ENCODE results near the gene OR8D2. TPM values are rescaled to one million over a fixed set of nuclear protein-coding genes. Genes with fewer than 3 reads are reported as not detected.

OR8D2 gene, protein sequence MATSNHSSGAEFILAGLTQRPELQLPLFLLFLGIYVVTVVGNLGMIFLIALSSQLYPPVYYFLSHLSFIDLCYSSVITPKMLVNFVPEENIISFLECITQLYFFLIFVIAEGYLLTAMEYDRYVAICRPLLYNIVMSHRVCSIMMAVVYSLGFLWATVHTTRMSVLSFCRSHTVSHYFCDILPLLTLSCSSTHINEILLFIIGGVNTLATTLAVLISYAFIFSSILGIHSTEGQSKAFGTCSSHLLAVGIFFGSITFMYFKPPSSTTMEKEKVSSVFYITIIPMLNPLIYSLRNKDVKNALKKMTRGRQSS
- total RNA-seq: not detected

DNA sequence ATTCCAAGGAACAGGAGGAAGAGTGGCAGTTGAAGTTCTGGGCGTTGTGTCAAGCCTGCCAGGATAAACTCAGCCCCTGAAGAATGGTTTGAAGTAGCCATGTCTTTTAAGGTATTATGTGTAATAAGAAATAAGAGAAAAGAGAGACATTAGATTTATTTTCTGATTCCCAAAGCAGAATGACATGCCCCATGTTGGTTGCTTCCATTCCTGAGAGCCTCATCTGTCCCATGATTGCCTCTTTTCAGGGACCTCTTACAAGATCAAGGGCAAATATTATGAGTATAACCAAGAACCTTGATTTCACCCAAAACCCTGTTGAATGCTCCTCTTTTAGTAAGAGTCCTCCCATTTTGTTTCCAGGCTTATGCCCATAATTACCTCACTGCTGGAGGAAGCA, at the start of gene OR8D2:
Gene OR8D2, minus strand, starts transcription at position 101 of the 400 bp plus-strand sequence. Its CDS starts 0 bp downstream, at position 101.
- ATAC-seq (no peak), DNase-seq (ENCODE audit: low spot score) (no peak)
- intact Hi-C loops (cut with DNase I): no loop called here

DNA sequence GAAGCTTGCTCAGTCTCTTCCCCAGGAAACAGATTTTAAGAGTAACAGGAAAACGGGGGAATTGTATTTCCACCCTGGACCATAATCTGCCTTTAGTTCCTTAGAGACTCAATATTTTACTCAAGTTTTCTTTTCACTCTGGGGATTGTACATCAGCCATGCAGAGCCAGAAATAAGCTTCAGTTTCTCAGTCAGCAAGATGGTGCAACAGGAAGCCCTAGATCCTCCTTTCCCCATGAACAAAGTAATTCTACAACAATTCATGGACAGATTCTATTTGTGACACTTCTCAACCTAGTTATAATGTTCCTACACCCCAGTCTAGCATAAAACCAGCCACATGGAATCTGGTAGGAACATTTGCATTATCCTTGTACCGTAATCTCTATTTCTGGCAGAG, 39.6 kb upstream of the OR8D2 start:
- intact Hi-C loops (cut with DNase I): no loop called here
- no peak for ATAC-seq

DNA sequence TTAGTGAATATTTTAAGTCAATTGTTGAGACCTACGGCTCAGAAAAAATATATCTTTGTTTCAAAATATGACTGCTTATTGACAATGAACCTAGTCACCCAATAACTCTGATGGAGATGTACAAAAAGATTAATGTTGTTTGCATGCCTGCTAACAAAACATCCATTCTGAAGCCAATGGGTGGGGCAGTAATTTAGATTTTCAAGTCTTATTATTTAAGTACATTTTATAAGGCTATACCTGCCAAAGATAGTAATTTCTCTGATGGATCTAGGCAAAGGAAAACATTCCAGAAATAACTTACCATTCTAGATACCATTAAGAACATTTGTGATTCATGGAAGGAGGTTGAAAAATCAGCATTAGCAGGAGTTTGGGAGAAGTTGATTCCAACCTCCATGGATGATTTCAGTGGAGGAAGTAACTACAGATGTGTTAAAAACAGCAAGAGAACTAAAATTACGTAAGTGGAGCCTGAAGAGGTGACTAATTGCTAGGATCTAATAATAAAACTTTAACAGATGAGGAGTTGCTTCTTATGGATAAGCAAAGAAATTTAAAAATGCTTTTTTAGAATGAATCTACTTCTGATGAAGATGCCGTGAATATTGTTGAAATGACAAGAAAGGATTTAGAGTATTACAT, 26.4 kb upstream of the OR8D2 start:
- no peak for DNase-seq (ENCODE audit: low spot score)
- no peak for ATAC-seq
- intact Hi-C loops (cut with DNase I): no loop called here

More for the DNA sequence above, 39.6 kb upstream of the OR8D2 start:
- DNase-seq (ENCODE audit: low spot score): no peak

DNA sequence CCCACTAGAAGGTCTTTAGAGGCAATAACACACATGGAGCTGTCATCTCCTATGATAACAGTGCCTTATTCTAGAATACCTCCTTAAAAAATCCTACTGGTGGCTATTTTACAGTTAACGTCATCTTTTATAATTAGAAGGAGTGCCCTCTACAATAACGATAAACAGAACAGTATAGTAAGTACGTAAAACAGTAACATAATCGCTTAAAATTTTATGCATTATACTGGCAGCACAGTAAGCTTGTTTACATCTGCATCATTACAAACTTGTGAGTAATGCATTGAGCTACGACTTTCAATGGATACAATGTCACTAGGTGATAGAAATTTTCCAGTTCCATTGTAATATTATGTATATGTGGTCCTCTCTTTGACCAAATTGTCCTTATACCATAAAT, 24.3 kb upstream of the OR8D2 start:
- no peak for DNase-seq (ENCODE audit: low spot score)

DNA sequence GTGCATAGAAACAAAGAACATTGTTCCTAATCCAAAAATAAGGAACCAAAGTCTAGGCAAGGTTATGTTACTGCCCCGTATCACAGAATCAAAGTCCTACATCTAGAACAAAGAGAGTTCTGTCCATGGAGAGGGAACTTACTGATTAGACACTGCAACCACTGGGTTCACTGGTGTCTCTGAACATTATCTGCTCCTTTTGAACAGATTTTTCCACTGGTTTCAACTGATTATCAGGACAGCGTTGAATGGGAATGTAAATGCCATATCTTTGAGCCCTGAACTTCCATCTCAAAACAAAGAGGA, 20.1 kb upstream of the OR8D2 start:
- DNase-seq (ENCODE audit: low spot score): no peak
- no peak for ATAC-seq
- intact Hi-C loops (cut with DNase I): no loop called here

More for the DNA sequence above, 24.3 kb upstream of the OR8D2 start:
- intact Hi-C loops (cut with DNase I): no loop called here
- no peak for ATAC-seq

DNA sequence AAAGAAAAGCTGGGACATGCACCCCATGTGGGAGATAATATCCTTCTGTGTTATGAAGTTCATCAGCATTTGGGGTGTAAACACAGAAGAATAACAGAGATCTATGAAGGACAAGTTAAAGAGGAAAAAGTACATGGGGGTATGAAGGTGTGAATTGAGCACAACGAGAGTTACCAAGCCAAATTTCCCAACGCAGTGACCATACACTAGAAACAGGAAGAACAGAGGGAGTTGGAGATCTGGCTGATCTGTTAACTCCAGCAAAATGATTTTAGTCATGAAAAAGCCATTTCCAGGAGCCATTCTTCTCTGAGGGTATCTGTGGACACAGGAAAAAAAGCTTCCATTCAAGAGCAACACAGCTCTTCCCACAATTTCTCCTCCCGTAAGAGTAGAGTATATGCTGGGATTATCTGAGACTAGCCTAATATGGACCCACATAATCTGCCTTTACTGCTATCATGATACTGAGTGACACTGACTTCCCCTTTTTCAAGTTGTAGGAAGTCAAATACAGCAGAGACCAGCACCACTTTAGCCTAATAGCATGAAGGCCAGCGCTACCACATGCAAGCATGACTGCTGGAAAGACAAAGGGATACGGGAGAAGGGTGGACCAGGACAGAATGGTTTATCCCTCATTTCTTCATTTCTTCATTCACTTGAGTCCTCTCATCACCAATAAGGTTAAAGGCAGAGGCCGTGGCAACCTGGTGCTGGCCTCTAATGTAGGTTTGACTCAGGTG, 19.6 kb upstream of the OR8D2 start:
- ATAC-seq: no peak
- intact Hi-C loops (cut with DNase I): no loop called here

DNA sequence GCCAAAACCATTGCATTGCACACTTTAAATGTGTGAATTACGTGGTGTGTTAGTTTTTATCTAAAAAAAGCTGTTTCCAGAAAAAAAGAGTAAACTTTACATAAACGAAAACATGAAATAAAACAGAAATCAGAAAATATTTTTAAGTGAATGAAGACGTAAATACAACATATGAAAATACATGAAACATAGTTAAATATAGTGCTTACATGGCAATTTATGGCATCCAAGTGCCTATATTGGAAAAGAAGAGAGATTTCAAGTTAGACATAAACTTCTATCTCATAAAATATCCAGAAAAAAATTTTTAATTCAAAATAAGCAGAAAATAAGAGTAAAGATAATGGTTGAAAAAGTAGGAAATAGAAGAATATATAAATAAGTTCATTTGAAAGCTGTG, 11.9 kb upstream of the OR8D2 start:
- DNase-seq (ENCODE audit: low spot score): no peak
- intact Hi-C loops (cut with DNase I): no loop called here
- no peak for ATAC-seq

More for the DNA sequence above, 19.6 kb upstream of the OR8D2 start:
- DNase-seq (ENCODE audit: low spot score): no peak

DNA sequence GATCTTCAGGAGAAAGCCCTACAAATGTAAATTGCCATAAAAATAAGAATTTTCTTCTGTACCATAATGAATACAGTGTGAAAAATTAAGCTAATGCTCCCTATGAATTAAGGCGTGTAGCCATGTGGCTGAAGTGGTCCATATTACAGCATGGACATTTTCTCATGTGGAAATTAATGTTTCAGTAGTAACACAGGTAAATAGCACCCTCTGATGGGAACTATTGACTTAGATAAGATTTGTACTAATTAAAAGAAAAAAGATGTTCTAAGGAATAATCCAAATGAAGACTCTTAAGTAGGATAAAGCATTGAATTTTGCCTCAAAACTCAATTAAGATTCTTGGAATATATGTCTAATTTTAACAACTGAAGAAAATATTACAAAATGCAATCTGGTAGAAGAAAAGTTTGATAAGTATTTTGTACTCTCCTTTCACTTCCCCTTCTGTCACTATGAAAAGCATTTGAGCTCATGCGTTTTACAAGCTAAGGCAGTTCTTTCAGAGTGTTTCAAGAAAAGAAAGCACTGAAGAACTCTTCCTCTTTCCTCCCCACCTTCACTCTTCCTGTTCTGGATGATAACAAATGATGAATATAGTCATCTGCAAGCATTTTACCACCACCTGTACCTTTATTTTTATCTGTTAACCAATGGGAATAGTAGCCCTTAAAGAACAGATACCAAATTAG, 9.9 kb upstream of the OR8D2 start:
- intact Hi-C loops (cut with DNase I): no loop called here
- DNase-seq (ENCODE audit: low spot score) (no peak), ATAC-seq (no peak)

DNA sequence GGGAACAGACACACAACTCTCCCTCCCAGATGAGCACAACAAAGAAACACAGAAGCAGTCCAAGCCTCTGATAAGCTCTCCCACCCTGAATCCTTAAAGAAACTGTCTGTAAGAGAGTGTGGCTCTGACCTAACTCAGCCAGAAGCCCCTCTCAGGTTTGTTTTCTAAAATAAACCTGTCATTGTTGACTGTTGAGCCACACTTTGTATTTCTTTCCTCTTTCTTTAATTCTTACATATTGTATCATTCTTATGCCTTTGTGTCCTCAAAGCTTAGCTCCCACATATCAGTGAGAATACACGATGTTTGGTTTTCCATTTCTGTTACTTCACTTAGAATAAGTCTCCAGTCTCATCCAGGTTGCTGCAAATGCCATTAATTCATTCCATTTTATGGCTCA, 7.8 kb upstream of the OR8D2 start:
- no peak for ATAC-seq
- intact Hi-C loops (cut with DNase I): no loop called here
- no peak for DNase-seq (ENCODE audit: low spot score)

DNA sequence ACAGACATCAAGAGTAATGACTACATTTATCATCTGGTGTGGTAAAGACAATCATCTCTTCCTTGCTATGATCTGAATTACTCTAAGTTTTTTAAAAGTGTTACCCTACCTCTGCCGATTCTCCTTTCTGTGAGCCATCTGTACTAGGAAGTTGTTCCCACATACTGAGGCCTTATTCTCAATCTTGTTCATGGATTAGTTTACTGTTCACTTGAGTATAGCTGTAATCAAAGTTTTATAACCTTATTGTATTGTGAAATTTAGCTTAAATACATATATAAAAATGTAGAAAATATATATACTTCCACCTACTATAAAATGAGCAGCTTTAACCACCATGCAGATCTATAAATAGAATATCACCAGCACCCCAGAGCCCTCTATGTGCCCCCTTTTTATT, 2.4 kb upstream of the OR8D2 start:
- DNase-seq (ENCODE audit: low spot score) (no peak), ATAC-seq (no peak)
- intact Hi-C loops (cut with DNase I): no loop called here

DNA sequence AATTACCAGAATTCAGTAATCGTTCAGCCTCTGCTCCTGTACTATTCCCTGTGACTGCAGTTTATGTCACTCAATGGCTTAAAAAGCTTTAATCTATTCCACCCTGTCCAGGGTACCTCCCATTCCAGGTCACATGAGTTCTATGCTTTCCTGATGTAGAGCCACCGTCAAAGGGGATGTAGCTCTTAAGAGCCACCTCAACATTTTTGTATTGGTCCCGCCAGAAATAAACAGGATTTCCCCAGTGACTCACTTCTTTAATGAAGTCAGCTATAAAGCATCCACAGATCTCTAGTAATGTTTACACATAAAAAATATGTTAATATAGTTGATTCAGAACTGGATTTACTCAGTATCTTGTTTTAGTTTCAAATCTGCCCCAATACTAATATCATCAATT, 4.9 kb downstream of the OR8D2 start:
- DNase-seq (ENCODE audit: low spot score) (no peak), ATAC-seq (no peak)
- intact Hi-C loops (cut with DNase I): no loop called here

DNA sequence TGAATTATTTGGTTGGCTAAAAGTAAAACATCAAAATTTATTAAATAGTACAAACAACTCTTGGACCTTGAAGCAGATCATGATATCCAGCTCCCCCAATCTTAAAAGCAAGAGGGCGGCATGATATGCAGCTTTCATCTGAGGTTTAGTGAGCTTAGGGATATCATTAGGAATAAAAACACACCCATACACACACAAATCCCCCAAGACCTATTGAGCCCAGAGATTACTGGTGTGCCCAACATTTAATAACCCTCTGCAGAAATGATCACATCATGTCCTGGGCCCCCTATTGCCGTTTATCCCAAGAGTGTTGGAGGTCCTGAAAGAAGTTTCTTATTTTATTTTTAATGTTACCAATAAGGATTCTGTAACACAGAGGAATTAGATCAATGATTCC, 6.1 kb downstream of the OR8D2 start, which contains the start of gene OR8D1:
Gene OR8D1, minus strand, starts transcription at position 101 of the 400 bp plus-strand sequence. CDS start 3,183 bp downstream, outside the sequence.
- ATAC-seq (no peak), DNase-seq (ENCODE audit: low spot score) (no peak)
- intact Hi-C loops (cut with DNase I): no loop called here

DNA sequence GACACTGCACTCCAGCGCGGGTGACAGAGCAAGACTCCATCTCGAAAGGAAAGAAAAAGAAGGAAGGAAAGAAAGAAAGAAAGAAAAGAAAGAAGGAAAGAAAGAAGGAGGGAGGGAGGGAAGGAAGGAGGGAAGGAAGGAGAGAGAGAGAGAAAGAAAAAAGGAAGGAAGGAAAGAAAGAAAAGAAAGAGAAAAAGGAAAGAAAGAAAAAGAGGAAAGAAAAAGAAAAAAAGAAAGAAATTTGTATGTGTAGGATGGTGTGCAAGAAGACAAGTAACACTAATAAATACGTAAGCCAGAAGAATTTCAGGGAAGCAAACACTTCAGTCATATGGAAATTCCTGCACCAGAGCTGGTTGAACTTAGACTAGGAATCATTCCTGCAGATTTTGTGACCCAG, 6.9 kb downstream of the OR8D2 start:
- intact Hi-C loops (cut with DNase I): no loop called here
- DNase-seq (ENCODE audit: low spot score): no peak
- ATAC-seq: no peak

DNA sequence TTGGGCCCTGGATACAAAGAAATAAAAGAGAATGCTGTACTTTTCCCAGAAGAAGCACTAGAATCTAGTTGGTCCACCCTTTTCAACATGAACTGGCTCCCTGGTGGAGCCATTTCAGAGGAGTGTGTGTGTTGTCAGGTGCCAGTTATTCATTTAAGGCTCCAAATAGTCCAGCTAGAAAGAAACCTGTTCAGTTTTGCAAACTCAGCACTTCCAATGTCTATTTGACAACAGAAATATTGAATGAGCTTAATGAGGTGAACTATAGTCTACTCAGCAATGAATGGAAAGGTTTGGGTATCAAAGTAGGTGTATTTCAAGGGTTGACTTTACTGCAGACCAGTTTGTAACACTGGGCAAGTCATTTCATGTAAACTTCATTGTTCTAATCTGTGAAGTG, 8.3 kb downstream of the OR8D2 start:
- intact Hi-C loops (cut with DNase I): no loop called here
- ATAC-seq: no peak
- no peak for DNase-seq (ENCODE audit: low spot score)

DNA sequence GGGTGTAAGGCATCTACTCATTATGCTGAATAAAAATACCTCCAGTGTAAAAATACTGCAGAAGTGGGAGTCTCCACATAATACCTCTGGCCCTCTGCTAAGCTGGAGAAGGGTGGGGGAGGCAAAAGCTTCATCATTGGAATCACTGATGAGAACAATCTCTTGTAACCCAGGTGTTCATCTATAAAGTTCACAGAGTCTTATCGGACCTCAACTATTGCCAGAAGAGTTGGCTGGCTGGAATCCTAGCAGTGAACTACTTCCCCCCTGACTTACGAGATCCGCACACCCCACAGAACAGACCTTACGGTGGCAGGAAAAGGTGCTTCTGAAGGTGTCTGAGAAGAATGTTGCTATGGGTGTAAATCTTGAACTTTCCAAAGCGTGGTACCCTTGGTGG, 8.7 kb downstream of the OR8D2 start:
- DNase-seq (ENCODE audit: low spot score) (no peak), ATAC-seq (no peak)
- intact Hi-C loops (cut with DNase I): no loop called here

DNA sequence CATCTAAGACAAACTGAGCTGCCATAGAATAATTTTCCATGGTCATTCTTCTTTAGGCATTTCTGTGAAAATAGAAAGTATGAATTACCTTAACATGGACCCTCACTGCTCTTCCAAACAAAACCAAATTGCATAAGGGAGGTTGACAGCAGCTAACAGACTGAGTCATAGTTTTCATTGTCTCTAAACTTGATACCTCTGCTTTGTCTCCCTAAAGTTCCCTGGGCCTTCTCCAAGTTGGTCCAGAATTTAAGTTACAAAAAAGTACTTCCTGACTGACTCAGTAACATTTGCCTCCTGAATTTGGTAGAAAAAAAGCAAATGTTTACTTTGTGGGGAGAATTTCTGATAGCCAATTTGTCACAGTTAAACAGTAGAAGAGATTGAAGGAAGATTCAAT, 9.3 kb downstream of the OR8D2 start:
- DNase-seq (ENCODE audit: low spot score) (no peak), ATAC-seq (no peak)

DNA sequence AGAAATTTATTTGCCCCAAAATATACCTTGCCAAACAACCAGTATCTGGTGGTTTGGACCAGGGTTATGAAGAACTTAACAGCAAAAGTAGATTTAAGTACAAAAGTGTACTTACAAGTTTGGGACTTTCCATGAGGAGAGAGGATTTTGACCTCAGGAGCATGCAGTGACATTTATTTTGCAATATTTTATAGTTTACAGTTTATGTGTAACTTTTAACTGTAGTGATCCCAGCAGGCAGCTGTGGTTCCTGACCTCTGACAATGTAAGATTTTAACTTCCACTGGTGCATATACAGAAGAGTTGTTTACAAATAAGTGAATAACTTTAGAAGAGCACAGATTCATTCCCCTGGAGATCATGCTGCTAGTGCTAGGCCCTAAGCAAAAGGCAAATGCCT, 12.9 kb downstream of the OR8D2 start:
- DNase-seq (ENCODE audit: low spot score): no peak
- no peak for ATAC-seq
- intact Hi-C loops (cut with DNase I): no loop called here

More for the DNA sequence above, 9.3 kb downstream of the OR8D2 start:
- intact Hi-C loops (cut with DNase I): no loop called here

DNA sequence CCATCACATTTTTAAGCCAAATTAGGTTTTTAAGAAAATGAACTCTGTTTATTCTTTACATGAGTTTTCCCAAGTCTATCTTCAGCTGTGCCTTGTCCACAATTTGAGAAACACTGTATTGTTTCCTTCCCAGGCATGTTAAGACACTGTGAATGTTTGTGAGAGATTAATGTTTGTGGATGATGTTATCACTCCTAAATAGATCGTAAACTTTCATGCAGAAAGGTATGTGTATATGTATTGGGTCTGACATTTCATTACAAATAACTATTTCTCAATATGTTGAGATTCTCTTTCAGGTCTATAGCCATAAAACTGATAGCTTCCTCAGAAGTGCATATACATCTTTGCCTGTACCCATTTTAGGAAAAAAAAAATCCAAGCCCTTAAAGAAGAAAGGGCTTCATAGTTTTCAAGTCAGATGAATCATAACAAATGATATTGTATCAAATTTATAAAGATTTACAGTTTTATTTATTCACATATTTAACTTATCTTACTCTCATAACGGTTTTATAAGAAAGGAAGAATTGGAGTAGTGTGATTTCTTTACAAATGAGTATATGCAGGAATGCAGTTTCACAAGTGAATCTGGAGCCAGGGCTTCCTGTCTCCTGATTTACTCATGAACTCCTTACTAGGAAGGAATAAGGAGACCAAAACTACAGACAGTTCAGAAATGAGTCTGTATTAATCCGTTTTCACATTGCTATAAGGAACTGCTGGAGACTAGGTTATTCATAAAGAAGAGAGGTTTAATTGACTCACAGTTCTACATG, 17.5 kb downstream of the OR8D2 start:
- intact Hi-C loops (cut with DNase I): no loop called here
- ATAC-seq (no peak), DNase-seq (ENCODE audit: low spot score) (no peak)

DNA sequence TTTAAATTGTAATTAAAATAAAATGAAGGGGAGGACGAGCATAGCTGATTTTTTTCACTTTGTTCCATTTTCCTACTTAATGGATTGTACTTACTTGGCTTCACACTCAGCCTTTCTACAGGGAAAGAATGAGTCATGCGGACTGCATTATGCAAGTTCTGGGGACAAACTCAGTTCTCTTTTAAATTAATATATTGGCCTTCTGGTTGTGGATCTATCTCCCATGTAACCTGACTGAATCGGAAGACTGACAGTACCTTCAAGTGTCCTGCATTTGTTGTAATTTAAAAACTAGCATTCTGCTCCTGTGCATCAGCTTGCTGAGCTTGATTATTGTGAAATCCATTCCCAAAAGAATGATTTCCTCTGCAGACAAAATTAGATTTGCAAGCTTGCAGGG, 18.4 kb downstream of the OR8D2 start:
- intact Hi-C loops (cut with DNase I): no loop called here
- DNase-seq (ENCODE audit: low spot score) (no peak), ATAC-seq (peak; percentile 59)

Measured in sciatic nerve (tissue), 2 donors.